Uterus (tissue), 2 donors: ENCODE measurements around the gene LINGO1.

Experiments
- POLR2A ChIP-seq, 2 donors: fragments of 450-650 bp; IDR thresholded peaks; one replicate each; pipeline ENCODE4 v1.6.1; 2016; ENCODE audit warnings: antibody characterized with exemption in 2 of 2, mild to moderate bottlenecking in 1 of 2, moderate library complexity in 1 of 2
- TF ChIP-seq, protein P1 (sequence below), 4 experiments: fragments of 200-600 bp in 2 of 4; fragments of 450-650 bp in 2 of 4; sonication (generic) in 2 of 4; IDR thresholded peaks; one replicate each; pipeline ENCODE4 v1.5.1; 2016 to 2019; ENCODE audit warnings: antibody characterized with exemption in 4 of 4, mild to moderate bottlenecking in 2 of 4, moderate library complexity in 1 of 4

DNA sequence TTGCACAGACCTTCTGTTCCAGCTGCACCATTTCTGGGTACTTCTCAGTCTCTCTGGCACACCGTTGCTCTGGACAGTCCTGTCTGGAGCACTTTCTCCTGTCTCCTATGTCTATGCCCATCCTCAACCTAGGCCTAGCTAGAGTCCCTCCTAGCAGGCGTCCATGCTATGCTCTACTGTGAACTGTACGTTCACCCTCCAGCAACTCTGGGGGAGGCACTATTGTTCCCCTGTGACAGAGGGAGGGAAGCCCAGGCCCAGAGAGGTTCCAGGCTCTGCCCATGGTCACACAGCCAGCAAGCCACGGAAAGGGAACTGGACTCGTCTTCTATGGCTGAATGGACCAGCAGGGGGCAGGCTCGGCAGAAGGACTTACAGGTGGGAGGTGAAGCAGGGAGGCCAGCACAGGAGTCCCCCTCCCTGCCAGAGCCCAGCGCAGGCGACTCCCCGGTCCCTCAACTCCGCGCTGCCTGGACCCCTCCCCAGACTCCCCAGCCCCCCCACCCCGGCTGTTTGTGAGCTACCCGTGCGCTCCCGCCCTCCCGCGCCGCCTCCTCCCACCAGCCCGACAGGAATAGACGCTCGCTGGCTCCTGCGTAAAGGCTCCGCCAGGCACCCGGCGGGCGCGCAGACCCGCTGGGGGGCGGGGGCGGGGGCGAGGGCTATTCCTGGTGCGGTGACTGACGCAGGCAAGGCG lies 1.7 kb upstream of the LINGO1 start:
- TF ChIP-seq POLR2A (IDR thresholded peaks at IDR 0.05), result no peak
- TF ChIP-seq, protein P1, sequence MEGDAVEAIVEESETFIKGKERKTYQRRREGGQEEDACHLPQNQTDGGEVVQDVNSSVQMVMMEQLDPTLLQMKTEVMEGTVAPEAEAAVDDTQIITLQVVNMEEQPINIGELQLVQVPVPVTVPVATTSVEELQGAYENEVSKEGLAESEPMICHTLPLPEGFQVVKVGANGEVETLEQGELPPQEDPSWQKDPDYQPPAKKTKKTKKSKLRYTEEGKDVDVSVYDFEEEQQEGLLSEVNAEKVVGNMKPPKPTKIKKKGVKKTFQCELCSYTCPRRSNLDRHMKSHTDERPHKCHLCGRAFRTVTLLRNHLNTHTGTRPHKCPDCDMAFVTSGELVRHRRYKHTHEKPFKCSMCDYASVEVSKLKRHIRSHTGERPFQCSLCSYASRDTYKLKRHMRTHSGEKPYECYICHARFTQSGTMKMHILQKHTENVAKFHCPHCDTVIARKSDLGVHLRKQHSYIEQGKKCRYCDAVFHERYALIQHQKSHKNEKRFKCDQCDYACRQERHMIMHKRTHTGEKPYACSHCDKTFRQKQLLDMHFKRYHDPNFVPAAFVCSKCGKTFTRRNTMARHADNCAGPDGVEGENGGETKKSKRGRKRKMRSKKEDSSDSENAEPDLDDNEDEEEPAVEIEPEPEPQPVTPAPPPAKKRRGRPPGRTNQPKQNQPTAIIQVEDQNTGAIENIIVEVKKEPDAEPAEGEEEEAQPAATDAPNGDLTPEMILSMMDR (IDR thresholded peaks at IDR 0.05), result peak in 1 of 4 experiments; percentile 28
